WTC11 (cell line): Measurements from ENCODE around the gene METTL13.

Source experiments
- CREB1 ChIP-seq: sonication (generic); formaldehyde crosslinking; IDR thresholded peaks from 2 replicates; pipeline ENCODE4 v1.8.0; 2023; ENCODE audit warnings: mild to moderate bottlenecking, missing genetic modification reagents
- CTCF ChIP-seq: fragments of 200-600 bp; IDR thresholded peaks from 2 replicates; pipeline ENCODE4 v1.8.0; 2022; ENCODE audit warnings: antibody characterized with exemption
- E2F1 ChIP-seq: sonication (generic); formaldehyde crosslinking; IDR thresholded peaks from 2 replicates; pipeline ENCODE4 v1.8.0; 2022; ENCODE audit warnings: mild to moderate bottlenecking, missing genetic modification reagents
- E2F5 ChIP-seq: sonication (generic); formaldehyde crosslinking; IDR thresholded peaks from 2 replicates; pipeline ENCODE4 v1.8.1; 2022; ENCODE audit warnings: mild to moderate bottlenecking, moderate library complexity, missing genetic modification reagents
- IRF2 ChIP-seq: sonication (generic); formaldehyde crosslinking; IDR thresholded peaks from 2 replicates; pipeline ENCODE4 v1.8.0; 2022; ENCODE audit warnings: low read depth, missing genetic modification reagents, borderline replicate concordance
- PRDM15 ChIP-seq: sonication (generic); formaldehyde crosslinking; IDR thresholded peaks from 2 replicates; pipeline ENCODE4 v1.8.0; 2022; ENCODE audit warnings: missing genetic modification reagents
- ZNF121 ChIP-seq: sonication (generic); formaldehyde crosslinking; IDR thresholded peaks from 2 replicates; pipeline ENCODE4 v1.8.0; 2023; ENCODE audit warnings: missing genetic modification reagents
- ZNF232 ChIP-seq: sonication (generic); formaldehyde crosslinking; IDR thresholded peaks from 2 replicates; pipeline ENCODE4 v1.8.0; 2022; ENCODE audit warnings: mild to moderate bottlenecking, missing genetic modification reagents
- ZNF416 ChIP-seq: fragments of 250-450 bp; sonication (Bioruptor Pico); IDR thresholded peaks from 2 replicates; pipeline ENCODE4 v1.9.0; 2021; ENCODE audit warnings: mild to moderate bottlenecking, inconsistent platforms

- no peak for TF ChIP-seq E2F1
- no peak for TF ChIP-seq CTCF
- TF ChIP-seq ZNF121, result no peak
- no peak for TF ChIP-seq CREB1 (CRISPR knock-in tag)
- no peak for TF ChIP-seq E2F5
- no peak for TF ChIP-seq ZNF232
- no peak for TF ChIP-seq PRDM15 (CRISPR knock-in tag)
- no peak for TF ChIP-seq ZNF416 (CRISPR knock-in tag)
- TF ChIP-seq IRF2 (CRISPR knock-in tag), result no peak
These were observed 3.3 kb downstream of the METTL13 start for GRCh38 chr1:171784784-171785183.
